HG03025 (cell line): Measurements from ENCODE around the gene CA12.
"Not testable (repeated sequence)": the region's sequence is repeated elsewhere in the genome, so short reads cannot be mapped to it uniquely, and the experiment has no call there.

Source experiments
- ATAC-seq: cut with Tn5 transposase; IDR thresholded peaks from one replicate; pipeline ENCODE4 v1.9.1; 2021; ENCODE audit warnings: mild to moderate bottlenecking, moderate library complexity; ENCODE audit not compliant: unreplicated experiment, low FRiP score

CA12 gene

DNA sequence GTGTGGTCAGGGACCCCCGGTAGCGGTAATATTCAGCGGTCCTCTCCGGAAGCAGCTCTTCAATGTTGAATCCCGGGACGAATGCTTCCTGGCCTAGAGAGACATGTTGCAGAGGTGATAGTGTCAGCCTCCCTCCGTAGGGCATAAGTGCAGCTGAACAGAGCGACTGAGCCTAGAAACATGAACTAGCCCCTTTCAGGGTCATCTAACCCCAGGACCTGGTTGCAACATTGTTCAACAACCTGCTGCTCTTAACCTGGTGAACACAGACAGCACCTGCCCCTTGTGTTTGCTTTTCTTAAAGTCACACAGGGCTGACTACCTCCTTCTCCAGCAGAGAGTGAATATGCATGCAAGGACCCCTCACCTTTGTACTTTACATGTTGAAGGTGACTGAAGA, 41.3 kb downstream of the CA12 start:
- ATAC-seq: no peak

DNA sequence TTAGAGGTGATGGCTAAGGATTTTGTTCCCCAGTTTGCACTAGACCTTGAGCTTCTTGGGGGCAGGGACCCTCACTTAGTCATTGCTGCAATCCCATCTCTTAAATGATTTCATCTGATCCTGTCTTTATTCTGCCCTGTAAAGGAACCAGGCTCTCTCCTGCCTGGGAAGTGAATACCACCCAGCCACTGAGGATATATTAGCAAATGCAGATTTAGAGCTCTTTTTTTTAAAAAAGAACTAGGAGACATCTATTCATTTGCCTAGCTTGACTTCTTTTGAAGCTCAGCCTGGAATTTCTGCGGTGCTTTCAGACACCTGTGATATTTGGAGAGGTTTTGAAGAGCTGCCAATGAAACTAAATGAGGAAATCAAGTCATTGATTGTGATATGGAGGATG, 41.8 kb downstream of the CA12 start:
- ATAC-seq: no peak

DNA sequence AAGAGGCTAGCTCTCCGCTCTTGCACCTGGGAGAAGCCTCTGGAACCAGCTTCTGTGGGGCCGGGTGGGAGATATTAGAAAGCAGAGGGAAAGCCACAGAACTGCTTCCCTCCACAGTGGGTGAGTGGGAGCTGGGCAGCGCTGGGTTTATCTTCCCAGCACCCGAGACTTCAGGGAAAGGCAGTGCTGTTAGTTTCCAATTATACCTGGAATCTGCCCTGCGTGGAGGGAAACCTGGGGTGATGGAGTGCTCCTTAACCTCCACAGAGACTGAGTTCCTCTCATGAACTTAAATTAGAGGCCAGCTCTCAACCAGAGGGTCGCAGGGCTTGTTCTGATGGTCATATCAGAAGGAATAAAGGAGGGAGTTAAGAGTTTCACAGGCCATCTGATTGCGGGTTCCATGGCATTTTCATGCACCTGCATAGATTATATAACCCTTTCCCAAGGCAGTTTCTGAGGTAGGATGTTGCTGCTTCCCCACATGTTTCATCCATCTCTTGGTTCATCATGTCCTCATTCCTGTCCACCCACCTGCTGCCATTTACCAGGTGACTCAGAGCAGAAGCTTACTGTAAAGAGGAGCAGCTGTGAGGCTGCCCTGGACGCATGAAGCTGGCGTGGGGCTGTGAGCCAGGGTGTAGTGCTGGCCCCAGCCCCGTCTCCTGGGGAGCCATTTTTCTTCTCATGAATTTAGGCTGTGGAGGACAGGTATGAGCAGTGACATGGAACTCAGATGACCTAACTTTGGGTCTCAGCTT, 42.5 kb downstream of the CA12 start:
- ATAC-seq: no peak

DNA sequence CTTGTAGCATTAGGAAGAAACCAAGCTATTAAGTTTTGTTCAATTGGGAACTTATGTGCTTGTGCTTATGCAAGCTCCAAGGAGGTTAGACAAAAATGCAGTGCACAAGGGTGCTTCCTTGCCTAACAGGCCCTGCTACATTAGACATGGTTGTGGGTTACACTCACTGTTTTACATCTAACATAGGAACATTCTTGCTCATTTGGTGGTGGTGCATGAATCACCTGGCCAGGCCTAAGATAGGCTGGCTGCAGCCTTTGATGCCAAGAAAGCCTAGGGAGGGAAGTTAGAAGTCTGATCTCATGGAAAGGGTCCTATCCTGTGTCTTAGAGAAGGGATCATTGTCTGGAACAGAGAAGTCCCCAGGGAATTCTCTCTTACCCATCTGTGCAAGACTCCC, 43.5 kb downstream of the CA12 start:
- ATAC-seq: no peak

DNA sequence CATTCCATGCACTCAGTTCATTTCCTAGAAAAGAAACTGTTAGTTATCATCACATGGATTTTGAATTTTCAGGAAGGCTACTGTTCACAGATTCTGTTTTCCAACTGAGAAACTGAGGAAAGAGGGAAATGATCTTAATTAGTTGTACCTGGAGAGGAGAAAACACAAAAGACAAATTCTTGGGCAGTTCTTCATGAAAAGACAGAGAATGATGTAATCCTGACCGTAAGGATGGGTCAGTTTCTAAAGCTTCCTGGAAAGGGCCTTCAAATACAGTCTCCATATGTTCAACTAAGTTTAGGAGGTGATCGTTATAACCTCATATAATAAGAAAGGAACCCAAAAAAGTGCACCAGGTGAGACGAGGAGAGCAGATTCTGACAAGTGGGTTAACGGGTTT, 44.6 kb downstream of the CA12 start:
- ATAC-seq: no peak

DNA sequence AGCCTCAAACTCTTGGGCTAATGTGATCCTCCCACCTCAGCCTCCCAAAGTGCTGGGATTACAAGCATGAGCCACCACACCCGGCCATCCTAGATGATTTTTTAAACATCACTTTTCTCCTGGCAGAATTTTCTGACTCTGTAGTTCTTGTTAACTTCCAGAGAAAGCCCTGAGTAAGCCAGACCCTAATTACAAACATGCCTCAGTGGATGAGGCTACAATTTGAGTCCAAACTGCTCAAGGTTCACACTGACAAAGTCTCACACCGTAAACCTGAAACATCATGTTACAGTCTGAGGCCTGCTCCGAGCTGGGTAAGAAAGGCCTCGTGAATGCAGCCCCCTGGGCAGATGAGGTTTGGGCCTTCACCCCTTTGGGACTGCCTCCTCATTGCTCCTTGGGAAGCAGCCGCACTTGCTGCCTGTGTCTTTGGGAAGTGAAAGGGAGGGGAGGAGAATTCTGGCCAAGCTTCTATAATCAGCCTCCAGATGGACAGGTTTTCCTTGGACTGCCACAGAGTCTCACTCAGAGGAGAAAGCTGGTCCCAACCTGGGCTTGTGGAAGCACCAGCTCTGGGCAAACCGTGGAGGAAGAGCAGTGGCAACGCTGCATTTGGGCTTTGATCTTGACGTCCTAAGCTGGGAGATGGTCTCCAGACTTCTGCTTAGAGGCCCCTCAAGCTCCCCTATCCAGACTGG, 46.0 kb downstream of the CA12 start:
- ATAC-seq: no peak

DNA sequence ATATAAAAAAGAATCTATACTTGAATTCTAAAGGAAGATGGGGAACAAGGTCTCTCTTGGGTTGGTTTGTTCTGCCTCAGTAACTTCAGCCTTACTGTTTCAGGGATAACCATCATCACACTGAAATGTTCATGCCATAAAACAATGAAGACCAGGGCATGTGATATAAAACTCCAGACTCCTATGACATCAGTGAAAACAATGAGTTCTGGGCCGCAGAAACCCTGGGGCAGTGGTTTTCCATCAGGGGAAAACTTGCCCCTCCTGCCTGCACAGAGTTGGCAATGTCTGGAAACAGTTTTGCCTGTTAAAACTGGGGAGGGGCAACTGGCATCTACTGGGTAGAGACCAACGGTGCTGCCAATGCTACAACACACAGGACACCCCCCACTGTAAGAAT, 46.8 kb downstream of the CA12 start:
- no peak for ATAC-seq

DNA sequence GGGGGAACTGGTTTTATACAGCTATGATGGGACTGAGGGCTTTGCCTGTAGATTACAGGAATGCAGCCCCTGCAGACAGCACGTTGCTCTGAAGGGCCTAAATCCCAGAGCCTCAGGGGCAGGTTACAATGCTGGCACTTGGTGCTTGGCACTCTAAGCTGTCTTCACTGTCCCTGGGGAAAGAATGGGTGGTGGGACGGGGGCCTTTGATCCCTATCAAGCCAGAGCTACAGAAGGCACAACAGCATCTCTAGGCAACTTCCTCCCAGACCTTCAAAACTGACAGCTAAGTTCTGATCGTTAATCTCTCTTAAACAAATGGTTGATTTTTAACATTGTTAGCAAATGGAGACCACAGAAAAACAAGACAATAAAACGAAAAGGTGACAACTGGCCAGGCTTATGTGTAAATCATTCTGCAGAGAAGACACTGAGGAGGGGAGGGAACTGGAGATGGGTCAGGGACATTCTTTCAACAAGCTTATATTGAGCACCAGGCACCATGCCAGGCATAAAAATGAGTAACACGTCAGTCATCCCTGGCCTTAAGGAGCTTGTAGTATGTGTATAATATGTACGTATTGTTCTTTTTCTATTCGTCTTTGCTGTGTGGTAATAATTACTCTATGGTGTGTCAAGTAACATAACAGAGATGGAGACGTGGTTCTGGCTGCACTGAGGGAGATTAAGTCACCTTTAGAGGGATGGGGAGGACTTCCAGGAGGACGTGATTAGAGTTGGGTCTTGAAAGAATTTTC, 49.1 kb downstream of the CA12 start:
- no peak for ATAC-seq

DNA sequence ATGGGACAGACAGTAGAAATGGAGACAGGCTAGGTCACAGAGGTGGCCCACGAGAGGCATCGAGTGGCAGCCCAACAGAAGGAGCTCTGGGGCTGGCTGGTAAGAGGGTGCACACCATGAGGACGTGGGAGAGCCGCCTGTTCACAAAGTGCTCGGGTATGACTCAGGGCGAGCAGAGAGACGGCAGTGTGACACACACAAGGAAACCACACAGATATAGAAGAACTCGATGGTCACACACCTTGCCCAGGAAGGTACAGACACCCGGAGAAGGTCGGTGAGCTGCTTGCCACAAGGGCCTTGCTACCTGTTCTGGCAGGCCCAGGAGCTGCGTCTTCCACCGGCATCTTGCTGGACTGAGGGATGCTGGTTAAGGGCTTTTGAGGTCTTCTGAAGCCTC, 50.2 kb downstream of the CA12 start:
- no peak for ATAC-seq

DNA sequence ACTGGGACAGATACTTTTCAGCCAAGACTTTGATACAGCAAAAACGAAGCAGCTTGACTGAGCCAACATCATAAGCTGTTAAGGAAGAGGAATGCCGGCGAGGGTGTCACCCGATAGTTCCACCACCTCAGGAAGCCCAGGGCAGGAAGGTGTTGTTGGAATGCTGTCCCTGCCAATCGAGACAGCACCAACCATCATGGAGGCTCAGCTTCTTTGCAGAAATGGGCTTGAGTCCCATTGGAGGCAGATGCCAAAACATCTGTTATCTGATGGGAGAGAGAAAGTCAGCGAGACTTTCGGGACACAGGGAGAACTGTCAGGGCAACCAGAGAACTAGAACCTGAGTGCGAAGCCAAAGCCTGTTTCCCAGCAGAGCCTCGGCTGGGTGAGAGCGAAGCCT, 50.7 kb downstream of the CA12 start:
- ATAC-seq: no peak

DNA sequence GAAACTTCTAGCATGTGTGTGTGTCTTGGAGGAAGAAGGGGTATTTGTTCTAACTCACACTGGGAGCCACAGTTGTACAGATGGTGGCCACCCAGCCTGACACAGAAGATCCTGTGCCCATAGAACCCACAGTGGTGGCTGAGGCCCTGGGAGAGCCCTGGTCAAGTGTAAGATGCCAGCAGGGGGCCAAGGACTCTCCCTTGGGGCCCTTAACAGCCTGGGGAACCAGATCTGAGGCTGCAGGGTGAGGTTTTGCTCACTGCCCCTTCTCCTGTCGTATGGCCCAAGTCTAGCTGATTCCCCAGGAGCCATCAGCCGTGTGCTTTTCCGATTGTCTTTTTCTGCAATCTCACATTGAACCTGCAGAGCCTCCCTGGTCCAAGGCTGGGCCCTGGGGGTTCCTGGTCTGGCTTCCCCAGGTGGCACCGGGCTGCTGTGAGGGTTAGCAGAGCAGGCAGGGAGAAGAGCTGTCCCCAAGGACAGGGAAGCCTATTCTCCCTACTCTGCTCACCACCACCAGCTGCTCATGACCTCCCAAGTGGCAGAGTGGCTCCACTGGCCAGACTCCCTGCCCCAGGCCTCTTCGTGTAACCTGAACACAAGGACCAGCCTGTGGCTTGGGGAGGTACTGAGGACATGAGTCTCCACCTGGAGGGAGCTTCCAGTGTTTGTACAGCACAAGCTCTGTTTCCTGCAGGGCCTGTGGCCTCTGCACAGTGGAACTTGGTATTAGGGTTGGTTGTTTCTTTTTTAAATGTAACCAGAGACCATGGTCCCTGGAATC, 51.9 kb downstream of the CA12 start:
- ATAC-seq: no peak

DNA sequence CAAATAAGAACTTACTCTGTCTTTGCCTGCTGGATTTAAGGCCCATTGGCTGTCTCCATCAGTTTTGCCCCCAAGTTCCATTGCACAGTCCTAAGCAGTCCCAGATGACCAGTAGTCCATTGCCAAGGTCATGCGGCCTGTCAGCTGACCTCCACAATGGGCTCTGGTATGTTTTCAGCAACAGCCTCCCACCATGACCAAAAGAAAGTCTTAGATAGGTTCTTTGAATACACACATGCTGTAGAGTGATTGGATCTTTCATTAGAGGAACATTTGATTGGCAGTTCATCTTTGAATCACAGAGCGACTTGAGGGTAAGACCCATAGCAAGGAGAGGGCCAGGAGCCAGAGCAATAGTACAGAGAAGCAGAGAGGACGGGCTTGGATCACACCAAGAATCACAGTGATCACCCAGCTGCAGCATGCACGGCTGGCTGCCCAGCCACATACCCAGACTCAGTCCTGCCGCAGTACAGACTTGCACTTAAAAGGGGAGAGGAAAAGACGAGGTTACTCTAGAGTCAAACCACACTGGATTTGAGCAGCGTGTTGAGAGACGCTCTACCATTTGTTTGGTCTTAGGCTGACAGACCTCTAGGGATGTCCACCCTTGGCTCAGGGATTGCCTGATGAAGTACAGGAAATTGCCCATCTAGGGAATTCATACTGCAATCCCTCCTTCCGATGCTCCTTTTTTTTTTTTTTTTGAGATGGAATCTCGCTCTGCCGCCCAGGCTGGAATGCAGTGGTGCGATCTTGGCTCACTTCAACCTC, 53.8 kb downstream of the CA12 start:
- ATAC-seq: no peak

DNA sequence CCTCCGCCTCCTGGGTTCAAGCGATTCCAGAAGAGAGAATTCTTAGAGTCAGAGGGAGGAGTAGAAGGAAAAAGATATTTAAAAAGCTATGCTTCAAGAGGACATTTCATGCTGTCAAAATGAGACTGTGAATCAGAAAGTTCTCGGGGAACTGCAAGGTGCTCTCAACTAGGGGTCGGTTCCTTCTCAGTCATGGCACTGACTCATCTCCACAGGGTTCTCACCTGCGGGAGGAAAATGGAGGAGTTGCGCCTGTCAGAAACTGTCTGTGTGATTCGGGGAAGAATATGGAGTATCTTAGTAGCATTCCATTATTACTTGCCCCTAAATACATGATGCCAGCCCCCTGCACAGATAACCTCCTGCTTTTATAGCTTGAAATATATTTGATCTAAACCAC, 56.9 kb downstream of the CA12 start:
- ATAC-seq: no peak

DNA sequence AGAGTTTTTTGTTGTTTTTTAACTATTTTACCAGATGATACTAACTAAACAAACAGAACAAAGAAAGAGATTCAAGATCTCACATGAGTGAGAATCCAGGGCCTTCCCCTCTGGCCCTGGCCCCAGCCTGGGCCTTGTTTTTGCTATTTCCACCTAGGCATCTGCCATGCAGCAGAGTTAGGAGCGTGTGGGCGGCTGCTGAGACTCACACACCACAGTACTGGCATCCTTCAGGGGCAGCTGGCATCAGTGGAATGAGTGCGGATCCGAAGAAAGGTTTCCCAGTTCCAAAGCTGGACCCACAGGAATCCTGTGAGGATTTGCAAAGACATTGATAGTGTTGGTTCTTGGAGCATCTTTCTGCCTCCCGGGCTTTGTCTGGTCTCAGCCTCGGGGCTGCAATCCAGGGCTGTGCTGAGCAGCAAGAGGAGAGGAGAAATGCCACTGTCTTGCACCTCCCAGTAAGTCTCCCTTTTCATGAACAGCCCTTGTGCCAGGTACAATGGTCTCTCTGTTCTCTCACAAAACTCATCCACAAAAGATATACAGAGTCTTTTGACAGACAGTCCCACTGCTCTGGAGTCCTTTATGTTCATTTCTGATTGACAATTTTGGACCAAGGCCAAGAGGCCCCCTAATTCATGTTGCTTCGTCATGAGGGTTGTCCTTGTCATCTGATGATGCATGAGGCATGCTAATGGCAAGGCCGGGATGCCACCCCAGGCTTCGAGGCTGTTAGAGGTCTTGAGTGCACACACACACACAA, 57.7 kb downstream of the CA12 start:
- ATAC-seq: no peak

DNA sequence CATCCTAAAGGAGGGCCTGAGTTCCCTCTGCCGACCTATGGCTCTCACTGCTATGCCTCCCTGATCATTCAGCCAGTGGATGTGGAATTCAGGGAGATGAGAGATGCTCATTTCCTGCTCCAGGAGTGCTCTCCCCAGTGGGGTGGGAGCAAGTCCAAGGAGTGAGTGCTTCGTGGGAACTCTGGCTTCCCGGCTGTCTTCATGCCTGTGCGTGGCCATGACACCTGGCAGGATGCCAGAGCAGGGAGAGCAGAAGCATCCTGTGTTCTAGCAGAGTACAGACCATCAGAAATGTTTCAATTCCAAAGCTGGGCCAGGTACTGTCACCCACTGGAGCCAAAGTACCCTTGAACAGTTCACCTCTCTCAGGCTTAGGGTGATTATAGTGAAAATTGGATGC, 59.1 kb downstream of the CA12 start:
- ATAC-seq: no peak

DNA sequence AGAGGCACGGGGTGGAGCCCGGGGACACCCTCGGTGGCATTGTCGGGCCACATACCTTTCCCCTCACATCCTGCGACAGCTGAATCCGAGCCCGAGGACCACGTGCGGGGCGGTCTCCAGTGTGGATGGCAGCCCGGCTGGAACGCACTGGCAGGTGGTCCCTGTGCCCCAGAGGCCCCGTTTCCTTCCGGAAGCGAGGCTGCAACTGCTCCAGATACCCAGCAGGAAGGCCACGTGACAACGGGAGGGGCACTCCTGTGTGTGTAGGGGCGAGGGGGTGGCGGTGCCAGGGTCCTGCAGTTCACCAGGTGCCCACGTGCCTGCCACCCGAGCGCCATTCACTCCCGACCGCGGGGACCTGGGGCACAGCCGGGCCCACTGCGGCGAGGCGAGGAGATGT, 60.2 kb downstream of the CA12 start:
- no peak for ATAC-seq

DNA sequence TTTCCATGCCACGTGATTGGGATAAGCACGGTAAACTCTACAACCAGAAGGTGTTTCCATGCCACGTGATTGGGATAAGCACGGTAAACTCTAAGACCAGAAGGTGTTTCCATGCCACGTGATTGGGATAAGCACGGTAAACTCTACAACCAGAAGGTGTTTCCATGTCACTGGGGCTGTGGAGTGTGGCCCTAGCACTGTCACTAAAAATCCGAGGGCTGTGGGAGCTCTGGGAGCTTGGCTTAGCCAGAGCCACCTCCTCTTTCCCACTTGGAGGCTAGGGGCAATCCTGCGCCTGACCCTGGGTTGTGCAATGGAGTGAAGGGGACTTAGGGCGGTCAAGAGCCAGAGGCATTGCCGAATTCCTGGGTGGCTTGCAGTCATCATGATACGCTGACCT, 60.7 kb downstream of the CA12 start:
- ATAC-seq: not testable (repeated sequence)

DNA sequence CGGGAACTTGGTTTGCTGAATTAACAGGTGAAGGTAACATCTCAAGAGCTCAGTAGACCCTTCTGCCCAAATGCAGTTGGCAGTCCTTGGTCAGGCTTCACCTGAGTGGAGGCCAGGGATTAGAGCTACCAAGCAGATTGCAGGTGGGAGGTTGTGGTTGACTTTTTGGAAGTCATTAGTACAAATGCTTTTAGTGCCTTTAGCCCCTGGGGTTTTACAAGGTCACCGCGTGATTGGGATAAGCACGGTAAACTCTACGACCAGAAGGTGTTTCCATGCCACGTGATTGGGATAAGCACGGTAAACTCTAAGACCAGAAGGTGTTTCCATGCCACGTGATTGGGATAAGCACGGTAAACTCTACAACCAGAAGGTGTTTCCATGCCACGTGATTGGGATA, 61.2 kb downstream of the CA12 start:
- ATAC-seq: not testable (repeated sequence)

DNA sequence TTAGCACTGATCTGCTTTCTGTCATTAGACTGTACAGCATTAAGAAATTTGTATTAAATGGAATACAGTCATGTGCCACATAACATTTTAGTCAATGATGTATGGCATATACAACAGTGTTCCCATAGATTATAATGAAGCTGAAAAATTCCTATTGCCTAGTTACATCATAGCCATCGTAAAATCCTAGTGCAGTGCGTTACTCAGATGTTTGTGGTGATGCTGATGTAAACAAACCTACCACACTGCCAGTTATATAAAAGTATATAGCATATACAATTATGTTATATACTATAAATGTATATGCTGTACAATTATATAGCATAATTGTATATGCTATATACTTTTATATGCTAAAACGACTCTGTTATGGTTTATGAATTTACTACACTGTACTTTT, 62.6 kb downstream of the CA12 start:
- ATAC-seq: no peak
